GM21390 (cell line): ENCODE data around the gene POU3F3.

ENCODE experiments used
- ATAC-seq: cut with Tn5 transposase; IDR thresholded peaks from one replicate; pipeline ENCODE4 v1.9.1; 2021; ENCODE audit not compliant: unreplicated experiment

Gene POU3F3

DNA sequence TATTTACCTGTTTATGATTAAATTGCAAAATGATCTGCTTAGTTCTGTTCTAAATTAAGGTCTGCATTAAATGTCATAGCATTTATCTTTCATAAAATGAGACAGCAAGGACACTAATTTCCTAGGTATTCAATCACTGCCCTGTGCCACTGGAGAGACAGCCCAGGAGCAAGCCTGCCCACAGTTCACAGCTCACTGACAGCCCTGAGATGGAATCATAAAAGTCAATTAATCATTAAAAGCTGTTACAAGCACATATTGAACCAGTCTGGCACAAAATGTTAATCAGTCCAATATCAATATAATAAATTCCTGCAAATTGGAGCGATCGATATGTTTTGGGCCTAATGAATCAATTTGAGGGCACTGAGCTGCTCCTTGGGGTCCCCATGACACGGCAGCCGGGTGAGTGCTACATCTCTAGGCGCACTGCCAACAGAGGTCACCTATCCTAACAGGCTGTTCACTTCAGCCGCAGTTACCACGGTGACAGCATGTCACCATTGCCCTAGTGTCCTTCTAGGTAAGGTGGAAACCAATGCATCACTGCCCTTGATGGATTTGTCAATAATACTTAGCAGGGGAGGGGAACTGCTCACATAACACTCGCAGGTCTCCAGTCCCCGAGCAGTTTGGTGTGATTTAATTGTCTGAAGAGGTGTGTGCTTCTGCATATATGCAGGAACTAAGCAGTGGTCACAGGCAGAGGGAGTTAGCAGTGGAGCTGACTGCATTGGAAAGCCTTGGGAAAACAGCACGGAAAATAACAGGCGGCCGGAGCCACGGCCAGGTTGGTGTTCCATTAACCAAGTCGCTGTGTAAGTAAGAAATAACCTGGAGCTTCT, 47.3 kb downstream of the POU3F3 start:
- ATAC-seq, result no peak

DNA sequence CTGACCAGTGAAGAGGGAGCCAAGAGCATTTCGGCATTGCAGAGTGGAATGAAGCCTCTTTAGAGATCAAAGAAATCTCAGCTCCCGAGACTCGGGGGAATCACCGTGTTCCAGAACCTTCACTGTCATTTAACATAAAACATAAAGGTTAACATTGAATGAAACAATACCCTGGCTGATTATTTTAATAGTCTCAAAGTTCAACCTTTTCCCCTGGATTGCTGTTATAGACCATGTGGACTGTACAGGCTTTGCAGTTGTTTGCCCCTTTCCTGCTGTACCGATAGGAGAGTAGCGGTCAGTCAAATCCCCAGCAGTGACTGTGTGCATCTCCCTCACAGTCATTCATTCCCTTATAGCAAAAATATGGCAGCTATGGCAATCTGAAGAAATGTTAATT, 48.4 kb downstream of the POU3F3 start:
- ATAC-seq, result no peak
